ENCODE data around the gene CNTN4. TPM values are rescaled to one million over a fixed set of nuclear protein-coding genes. Genes with fewer than 3 reads are reported as not detected.

Gene CNTN4
- total RNA-seq, 1 donor from 2014 or later = 34.3 TPM

DNA sequence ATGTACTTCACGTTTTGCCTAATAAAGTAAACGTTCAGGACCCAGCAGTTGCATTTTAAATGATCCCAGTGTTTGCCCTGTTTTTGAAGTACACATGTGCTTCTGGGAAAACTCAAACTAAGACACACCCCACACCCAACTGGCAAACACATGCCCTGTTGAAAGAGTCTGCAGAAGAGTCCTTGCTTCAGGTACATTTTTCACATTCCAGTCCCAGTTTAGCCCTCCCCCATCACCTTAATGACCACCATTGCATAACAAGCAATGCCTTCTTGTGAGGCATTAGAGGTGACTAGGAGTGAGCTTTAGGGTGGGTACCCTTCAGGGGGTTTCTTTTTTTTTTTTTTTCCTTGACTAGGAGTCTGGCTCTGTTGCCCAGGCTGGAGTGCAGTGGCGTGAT, 322.3 kb downstream of the CNTN4 start:
- no peak for DNase-seq

- no peak for DNase-seq
These were observed 324.5 kb downstream of the CNTN4 start for GRCh38 chr3:2423143-2423542.

- DNase-seq = no peak
These were observed 342.9 kb downstream of the CNTN4 start for GRCh38 chr3:2441558-2441957.

- DNase-seq = no peak
These were observed 347.5 kb downstream of the CNTN4 start for GRCh38 chr3:2446146-2446545.

GRCh38 chr3:2452249-2452648, 353.6 kb downstream of the CNTN4 start:
- DNase-seq = peak; percentile 4

DNA sequence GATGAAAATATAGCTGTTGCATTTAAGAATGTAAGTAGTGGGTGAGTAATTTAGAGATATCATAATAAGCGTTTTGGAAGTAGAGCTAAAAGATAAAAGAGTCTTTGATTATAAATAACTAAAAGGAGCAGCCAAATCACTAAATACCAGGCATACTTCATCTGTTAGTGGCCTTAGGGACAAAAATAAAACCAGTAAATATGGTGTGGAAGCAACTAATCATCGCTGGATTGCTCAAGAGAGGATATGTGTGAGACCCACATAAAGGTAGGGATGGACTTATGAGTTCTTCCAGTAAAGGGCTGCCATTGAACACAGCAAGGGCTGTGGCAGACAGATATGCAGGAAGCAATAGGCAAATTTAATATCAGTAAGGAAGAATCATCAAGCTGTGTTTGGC, 356.2 kb downstream of the CNTN4 start:
- no peak for DNase-seq

DNA sequence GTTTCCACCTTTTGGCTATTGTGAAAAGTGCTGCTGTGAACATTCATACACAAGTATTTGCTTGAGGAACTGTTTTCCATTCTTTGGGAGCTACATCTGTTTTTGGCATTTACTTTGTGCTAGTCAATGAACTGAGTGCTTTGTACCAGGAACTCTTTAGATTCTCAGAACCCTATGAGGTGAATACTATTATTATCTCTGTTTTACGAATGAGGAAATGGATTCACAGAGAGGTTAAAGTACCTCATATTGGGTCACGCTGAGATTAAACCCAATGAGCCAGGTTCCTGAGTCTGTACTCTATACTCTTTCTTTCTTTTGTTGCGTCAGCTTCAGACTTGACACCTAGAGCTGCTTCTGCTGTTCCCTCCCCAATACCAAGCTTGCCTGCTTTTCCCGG, 358.1 kb downstream of the CNTN4 start:
- no peak for DNase-seq

- DNase-seq = no peak
These were observed 360.1 kb downstream of the CNTN4 start for GRCh38 chr3:2458816-2459215.

GRCh38 chr3:2465842-2466241, 367.2 kb downstream of the CNTN4 start:
- DNase-seq = no peak

GRCh38 chr3:2468816-2469215, 370.1 kb downstream of the CNTN4 start:
- no peak for DNase-seq

GRCh38 chr3:2476996-2477395, 378.3 kb downstream of the CNTN4 start:
- DNase-seq = no peak

DNA sequence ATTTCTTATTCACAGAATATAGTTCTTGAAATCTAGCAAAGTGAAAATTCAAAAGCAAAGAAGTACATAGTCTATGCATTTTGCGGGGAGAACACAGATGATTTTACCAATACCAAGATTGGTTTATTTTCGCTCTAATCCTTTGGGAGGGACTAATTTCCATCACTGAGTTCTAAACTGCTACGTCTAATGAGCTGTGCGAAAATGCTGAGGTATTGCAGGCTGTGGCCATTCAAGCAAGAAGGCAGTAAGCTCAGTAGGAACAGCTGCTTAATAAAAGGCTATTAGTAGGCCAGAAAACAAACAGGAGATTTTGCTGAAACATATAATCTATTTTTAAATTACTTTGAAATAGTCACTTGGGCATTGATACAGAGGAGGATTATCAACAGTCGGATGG, 379.0 kb downstream of the CNTN4 start:
- DNase-seq = no peak

DNA sequence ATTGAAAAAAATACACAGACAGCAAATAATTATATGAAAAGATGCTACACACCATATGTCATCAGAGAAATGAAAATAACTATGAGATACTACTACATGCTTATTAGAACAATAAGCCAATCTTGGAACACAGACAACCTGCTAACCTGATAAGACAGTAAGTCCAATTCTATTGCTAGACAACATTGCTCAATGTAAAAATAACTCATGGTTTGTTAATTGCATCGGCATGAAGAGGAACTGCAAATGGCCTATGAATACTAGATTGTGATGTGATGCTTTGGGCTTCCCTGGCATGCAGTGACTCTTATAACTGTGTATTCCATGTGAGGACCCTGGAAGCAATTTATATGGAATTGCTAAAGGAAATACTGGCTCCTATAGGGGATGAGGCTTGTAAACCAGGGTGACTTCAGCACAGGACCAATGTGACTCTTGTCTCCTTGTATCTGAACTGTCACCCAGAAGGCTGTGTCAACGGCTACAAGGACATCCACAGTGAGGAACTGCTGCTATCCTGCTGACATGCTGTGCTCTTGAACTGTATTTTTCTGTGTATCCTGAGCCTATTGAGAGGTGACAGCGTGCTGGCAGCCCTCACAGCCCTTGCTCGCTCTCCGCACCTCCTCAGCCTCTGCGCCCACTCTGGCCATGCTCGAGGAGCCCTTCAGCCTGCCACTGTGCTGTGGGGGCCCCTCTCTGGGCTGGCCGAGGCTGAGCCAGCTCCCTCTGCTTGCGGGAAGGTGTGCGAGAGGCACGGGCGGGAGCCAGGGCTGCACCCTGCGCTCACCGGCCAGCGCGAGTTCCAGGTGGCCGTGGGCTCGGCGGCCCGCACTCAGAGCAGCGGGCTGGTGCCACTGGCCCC, 385.7 kb downstream of the CNTN4 start:
- DNase-seq = no peak

- no peak for DNase-seq
These were observed 386.3 kb downstream of the CNTN4 start for GRCh38 chr3:2485027-2485375.

- no peak for DNase-seq
These were observed 397.1 kb downstream of the CNTN4 start for GRCh38 chr3:2495746-2496145.

DNA sequence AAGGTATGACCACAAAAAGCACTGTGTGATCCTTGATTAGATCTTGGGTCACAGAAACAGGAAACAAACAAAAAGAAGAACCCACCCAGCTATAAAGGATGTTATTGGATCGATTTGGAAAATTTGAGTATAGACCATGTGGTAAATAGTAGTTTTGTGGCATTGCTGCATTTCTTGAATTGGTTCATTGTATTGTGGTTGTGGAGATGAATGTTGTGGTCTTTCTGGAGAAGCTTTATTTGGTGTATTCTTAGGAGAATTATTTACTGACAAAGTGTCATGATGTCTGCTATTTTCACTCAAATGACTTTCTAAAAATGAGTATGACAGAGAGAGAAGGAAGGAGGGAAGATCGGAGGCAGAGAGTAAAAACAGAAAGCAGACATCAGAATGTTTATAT, 406.2 kb downstream of the CNTN4 start:
- no peak for DNase-seq

DNA sequence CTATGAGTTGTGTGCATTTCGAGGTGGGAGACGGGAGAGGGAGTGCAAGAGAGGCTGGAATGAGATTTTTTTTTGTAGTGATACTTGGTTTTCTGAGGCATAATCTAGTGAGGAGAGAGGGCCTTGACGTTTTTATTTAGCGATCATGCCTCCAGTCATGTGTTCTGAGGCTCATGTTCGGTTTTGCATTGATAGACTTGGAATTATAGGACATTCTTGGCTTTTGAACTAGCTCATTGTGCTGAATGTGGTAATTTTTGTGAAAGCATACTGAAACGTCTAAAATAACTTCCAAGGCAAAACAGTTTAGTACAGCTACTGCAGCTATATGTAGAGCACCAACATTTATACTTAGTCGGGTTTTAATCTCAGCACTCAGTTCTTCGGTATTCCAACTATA, 408.1 kb downstream of the CNTN4 start:
- no peak for DNase-seq

DNA sequence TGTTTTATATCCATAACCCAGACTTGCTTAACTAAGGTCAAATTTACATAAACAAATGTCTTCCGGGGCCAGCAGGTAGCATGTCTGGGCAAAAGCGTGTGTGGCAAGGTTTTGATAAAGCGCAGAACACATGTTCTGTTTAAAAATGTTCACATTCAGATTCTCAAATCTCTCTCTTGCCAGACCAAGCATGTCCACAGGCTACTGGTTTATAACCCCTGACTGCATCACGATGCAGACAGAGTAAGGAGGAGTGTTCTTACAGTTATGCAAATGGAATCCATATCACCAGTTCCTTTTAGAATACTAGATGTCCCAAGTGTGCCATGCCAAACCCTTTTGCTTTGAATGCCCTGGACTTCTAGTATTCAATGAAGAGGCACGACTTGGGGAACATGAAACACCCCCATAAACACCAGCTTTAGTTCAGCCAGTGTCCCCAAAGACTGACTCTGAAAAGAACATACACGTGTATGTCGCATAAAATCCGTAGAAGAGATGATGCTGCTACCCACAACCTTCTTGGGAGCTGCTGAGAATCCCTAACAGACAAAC, 412.0 kb downstream of the CNTN4 start:
- DNase-seq = peak; percentile 2

GRCh38 chr3:2511356-2511755, 412.7 kb downstream of the CNTN4 start:
- DNase-seq = peak; percentile 45

DNA sequence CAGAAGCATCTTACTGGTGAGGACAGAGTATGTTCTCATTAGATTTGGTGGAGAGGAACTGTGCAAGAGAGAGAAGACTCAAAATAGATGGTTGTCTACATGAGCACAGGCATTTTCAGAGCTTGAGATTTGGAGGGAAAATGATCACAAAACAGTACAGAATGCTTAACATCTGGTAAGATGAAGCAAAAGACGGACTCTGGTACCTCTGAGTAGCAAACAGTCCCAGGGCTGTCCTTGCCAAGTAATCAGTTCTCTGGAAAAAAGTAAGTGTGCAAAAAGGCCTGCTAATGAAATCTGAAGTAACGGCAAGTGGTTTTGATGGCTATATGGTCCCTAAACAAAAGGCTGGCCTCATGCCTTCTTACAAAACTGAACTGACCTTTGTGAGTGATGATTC, 414.2 kb downstream of the CNTN4 start:
- DNase-seq = peak; percentile 5

DNA sequence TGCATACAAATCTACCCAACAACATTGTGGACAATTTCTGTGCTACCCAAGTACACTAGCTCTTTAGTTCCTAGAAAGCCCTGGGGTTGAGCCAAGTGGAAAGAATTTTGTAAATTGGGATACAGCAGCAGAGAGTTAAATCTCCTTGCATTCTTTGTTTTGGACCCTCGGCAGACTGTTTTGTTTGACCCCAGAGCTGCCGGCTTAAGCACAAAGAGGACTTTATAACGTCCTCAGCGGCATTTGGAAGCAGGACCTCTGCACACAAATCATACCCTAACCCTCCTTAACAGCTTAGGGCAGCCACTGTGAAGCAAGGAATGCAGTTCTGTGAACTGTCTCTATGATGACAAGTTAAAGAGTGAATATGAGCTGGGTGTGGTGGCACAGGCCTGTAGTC, 415.3 kb downstream of the CNTN4 start:
- DNase-seq = peak; percentile 19

DNA sequence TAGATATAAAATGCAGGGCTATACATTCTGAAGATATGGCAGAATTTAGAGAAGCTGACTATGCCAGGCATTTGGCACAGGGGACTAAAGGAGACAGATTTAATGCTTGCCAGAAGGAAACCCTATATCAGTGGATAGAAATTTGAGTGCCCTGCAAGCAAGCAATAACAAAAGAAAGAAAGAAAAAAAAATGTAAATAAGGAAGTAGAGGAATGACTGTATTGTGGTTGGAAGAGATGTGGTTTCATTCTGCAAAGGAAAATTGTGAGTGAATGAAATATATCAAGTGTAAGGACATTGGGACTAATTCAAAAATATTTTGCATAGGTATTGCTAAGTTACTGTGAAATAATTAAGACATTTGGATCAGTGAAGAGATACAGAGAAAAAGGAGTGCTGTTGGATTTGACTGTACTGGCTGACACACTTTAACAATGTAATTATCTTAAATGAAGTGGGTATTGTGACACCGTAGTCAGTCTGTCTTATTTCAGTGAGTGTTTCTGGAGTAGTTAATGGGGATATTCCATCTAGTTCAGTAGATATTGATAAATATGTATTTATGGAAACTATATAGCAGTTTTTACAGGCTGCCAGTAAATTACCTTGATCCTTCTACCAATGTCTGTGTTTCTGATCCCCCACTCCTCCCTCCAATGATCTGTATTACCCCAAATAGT, 418.2 kb downstream of the CNTN4 start:
- DNase-seq = no peak

- no peak for DNase-seq
These were observed 419.0 kb downstream of the CNTN4 start for GRCh38 chr3:2517500-2518172.
